SU-DHL-6 (cell line): ENCODE results near the gene FAM53B.

Experiments
- EZH2phosphoT487 ChIP-seq: fragments of 200-600 bp; sonication (generic), shearing (Covaris generic); conservative IDR thresholded peaks from 2 replicates; pipeline ENCODE4 v1.6.1; 2018; ENCODE audit warnings: mild to moderate bottlenecking, antibody characterized with exemption, low read length, moderate library complexity, mixed read lengths
- TF ChIP-seq, protein P1 (sequence below): fragments of 200-600 bp; sonication (generic); IDR thresholded peaks from one replicate; pipeline ENCODE4 v1.5.1; 2017; ENCODE audit warnings: antibody characterized with exemption, mild to moderate bottlenecking, low read length, moderate library complexity; ENCODE audit not compliant: insufficient read depth, poor library complexity, severe bottlenecking

DNA sequence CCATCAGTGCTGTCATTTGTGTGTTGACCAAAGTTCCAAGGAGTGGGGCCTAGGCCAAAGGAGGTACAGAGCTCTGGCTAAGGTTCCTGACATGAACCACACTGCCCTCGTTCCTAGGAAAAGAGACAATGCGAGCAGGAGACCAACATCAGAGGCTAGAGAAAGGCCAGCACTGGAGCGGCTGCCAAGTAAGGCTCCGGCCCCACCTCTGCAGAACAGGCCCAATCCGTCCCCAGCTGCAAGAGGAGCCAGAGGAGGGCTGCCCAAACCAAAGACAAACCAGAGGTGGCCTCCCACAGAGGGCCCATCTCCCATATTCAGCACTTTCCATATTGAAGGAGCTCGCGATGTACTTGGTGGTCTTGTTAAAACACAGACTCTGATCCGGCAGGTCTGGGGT lies 81.0 kb downstream of the FAM53B start:
- TF ChIP-seq, protein P1, sequence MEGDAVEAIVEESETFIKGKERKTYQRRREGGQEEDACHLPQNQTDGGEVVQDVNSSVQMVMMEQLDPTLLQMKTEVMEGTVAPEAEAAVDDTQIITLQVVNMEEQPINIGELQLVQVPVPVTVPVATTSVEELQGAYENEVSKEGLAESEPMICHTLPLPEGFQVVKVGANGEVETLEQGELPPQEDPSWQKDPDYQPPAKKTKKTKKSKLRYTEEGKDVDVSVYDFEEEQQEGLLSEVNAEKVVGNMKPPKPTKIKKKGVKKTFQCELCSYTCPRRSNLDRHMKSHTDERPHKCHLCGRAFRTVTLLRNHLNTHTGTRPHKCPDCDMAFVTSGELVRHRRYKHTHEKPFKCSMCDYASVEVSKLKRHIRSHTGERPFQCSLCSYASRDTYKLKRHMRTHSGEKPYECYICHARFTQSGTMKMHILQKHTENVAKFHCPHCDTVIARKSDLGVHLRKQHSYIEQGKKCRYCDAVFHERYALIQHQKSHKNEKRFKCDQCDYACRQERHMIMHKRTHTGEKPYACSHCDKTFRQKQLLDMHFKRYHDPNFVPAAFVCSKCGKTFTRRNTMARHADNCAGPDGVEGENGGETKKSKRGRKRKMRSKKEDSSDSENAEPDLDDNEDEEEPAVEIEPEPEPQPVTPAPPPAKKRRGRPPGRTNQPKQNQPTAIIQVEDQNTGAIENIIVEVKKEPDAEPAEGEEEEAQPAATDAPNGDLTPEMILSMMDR, result no peak
- no peak for TF ChIP-seq EZH2phosphoT487
